LoVo (cell line): ENCODE data around the gene KRTAP12-2.
"Not testable (repeated sequence)": the region's sequence is repeated elsewhere in the genome, so short reads cannot be mapped to it uniquely, and the experiment has no call there.

Experiments used
- DNase-seq: peaks from one replicate; pipeline ENCODE4 v3.0.0-alpha.2; 2016; ENCODE audit warnings: low spot score

KRTAP12-2 gene

GRCh38 chr21:44650265-44650972 lies 16.3 kb downstream of the KRTAP12-2 start:
- no peak for DNase-seq

GRCh38 chr21:44649521-44650100 lies 17.1 kb downstream of the KRTAP12-2 start:
- no peak for DNase-seq

- no peak for DNase-seq
Observed at GRCh38 chr21:44648557-44649311, 18.0 kb downstream of the KRTAP12-2 start.

GRCh38 chr21:44647222-44647552 lies 19.5 kb downstream of the KRTAP12-2 start:
- DNase-seq, result no peak

GRCh38 chr21:44646366-44647221 lies 20.1 kb downstream of the KRTAP12-2 start, which contains the start of gene KRTAP10-11:
TSS of gene KRTAP10-11 (plus strand) at chr21:44646414. CDS start at chr21:44646459, 45 bp downstream.
- not testable (repeated sequence) for DNase-seq

GRCh38 chr21:44644878-44645277 lies 21.8 kb downstream of the KRTAP12-2 start:
- no peak for DNase-seq

GRCh38 chr21:44643741-44644310 lies 22.9 kb downstream of the KRTAP12-2 start:
- no peak for DNase-seq

- DNase-seq, result no peak
Observed at GRCh38 chr21:44640761-44641160, 26.0 kb downstream of the KRTAP12-2 start.

GRCh38 chr21:44639331-44639655 lies 27.4 kb downstream of the KRTAP12-2 start:
- DNase-seq, result no peak

GRCh38 chr21:44638506-44639330 lies 28.0 kb downstream of the KRTAP12-2 start:
- not testable (repeated sequence) for DNase-seq

- not testable (repeated sequence) for DNase-seq
Observed at GRCh38 chr21:44637851-44638348, 28.8 kb downstream of the KRTAP12-2 start.

GRCh38 chr21:44637018-44637850 lies 29.5 kb downstream of the KRTAP12-2 start, which contains the start of gene KRTAP10-10:
TSS of gene KRTAP10-10 (plus strand) at chr21:44637356. CDS start at chr21:44637418, 62 bp downstream.
- no peak for DNase-seq

- DNase-seq, result no peak
Observed at GRCh38 chr21:44636209-44637017, 30.3 kb downstream of the KRTAP12-2 start.

- no peak for DNase-seq
Observed at GRCh38 chr21:44632067-44632466, 34.7 kb downstream of the KRTAP12-2 start.

GRCh38 chr21:44630440-44630839 lies 36.3 kb downstream of the KRTAP12-2 start:
- DNase-seq, result no peak

- no peak for DNase-seq
Observed at GRCh38 chr21:44628707-44629391, 37.9 kb downstream of the KRTAP12-2 start.

GRCh38 chr21:44627831-44628233 lies 38.9 kb downstream of the KRTAP12-2 start:
- not testable (repeated sequence) for DNase-seq

GRCh38 chr21:44627181-44627822 lies 39.4 kb downstream of the KRTAP12-2 start:
- not testable (repeated sequence) for DNase-seq
